ENCODE measurements around the gene GXYLT1.
"Not testable (repeated sequence)": the region's sequence is repeated elsewhere in the genome, so short reads cannot be mapped to it uniquely, and the experiment has no call there.

GXYLT1 gene

GRCh38 chr12:42097971-42098370 lies 46.7 kb downstream of the GXYLT1 start:
- DNase-seq (ENCODE audit: low read depth), result no peak

GRCh38 chr12:42094277-42094676 lies 50.4 kb downstream of the GXYLT1 start:
- DNase-seq (ENCODE audit: low read depth), result no peak

GRCh38 chr12:42091769-42092168 lies 52.9 kb downstream of the GXYLT1 start:
- DNase-seq (ENCODE audit: low read depth), result no peak

DNA sequence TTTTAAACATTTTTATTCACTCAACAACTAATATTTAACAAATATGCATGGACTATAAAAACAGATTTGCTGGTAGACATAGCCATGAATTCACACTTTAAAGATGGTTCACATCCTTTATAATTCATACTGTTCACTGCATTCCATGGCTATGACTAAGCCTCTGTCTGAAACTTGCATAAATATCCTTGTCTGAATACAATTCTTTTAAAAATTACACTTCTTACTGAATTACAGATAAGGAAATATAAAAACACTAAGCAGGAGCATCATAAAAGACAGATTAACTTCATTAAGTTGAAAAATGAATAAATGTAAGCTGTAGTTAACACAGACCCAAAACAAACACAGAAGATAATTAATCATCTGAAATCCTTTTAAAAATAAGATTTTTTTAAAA lies 53.8 kb downstream of the GXYLT1 start:
- no peak for DNase-seq (ENCODE audit: low read depth)

- no peak for DNase-seq (ENCODE audit: low read depth)
Observed at GRCh38 chr12:42086031-42086430, 58.6 kb downstream of the GXYLT1 start.

- no peak for DNase-seq (ENCODE audit: low read depth)
Observed at GRCh38 chr12:42085594-42085993, 59.1 kb downstream of the GXYLT1 start.

DNA sequence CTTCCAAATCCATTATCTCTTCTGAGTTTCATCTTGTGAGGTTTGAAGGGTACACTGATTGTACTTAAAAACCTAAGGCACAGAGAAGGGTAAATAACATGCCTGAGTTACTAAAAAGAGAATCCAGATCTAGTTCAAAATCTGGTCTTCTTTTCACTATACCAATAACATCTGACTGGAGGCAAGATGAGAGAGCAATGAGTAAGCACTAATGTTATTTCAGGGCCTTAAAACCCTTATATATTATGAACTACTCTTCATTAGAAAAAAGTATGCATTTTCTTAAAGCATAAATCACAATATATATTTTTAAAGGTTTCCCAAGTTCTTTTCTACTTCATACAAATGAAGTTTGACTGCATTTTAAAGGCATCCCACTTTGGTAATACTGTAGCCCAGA lies 60.2 kb downstream of the GXYLT1 start:
- no peak for DNase-seq (ENCODE audit: low read depth)

DNA sequence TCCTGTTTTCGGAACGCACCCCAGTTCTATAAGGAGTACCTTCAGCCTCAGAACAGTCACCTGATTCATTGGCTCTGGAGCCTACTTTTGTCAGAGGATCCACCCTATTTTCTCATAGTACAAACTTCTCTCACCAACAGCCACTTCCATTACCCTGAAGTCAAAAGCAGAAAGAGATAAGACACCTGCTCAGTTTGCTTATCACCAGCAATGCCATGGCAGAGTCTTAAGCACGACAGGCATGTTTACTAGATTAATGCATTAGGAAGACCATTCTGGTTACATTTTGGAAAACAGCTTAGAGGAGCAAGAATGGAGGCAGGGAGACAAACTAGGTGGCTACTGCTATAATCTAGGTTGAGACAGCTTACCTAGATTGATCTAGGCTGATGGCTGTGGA lies 67.7 kb downstream of the GXYLT1 start:
- DNase-seq (ENCODE audit: low read depth), result no peak

GRCh38 chr12:42070036-42070435 lies 74.6 kb downstream of the GXYLT1 start:
- no peak for DNase-seq (ENCODE audit: low read depth)

DNA sequence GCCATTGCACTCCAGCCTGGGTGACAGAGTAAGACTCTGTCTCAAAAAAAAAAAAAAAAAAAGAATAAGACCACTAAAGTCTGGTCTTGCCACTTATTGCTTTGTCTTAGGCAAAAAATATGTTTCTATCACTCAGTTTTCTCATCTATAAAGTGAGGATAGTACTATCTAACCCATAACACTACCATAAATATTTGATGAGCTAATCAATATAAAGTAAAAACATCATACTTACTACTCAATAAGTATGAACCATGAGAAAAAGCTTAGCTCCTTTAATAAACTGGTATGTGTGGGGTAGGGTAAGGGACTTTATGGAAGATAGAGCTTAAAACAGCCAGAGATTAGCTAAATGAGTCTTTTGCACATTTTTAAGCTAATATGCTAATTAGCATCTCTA lies 85.5 kb downstream of the GXYLT1 start:
- DNase-seq (ENCODE audit: low read depth), result no peak

- DNase-seq (ENCODE audit: low read depth), result no peak
Observed at GRCh38 chr12:42056130-42056529, 88.5 kb downstream of the GXYLT1 start.

DNA sequence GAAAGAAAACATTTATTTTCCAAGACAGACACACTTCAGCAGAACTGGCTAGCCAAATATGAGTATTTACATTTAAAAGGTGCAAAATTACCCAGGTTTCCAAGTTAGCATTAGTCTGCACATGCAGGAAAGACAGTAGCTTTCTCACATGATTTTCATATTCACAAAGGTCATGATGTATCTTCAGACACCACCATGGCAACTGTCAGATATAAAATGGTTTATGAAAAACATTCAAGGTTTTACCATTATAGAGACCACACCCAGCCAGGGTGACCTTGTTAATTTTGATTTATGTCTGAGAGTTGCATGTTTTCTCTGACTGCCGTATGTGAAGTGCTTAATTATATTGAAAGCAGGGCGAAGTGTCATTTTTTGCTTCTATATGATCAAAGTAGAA lies 91.2 kb downstream of the GXYLT1 start:
- DNase-seq (ENCODE audit: low read depth), result no peak

- not testable (repeated sequence) for DNase-seq (ENCODE audit: low read depth)
Observed at GRCh38 chr12:42048980-42049379, 95.7 kb downstream of the GXYLT1 start.

DNA sequence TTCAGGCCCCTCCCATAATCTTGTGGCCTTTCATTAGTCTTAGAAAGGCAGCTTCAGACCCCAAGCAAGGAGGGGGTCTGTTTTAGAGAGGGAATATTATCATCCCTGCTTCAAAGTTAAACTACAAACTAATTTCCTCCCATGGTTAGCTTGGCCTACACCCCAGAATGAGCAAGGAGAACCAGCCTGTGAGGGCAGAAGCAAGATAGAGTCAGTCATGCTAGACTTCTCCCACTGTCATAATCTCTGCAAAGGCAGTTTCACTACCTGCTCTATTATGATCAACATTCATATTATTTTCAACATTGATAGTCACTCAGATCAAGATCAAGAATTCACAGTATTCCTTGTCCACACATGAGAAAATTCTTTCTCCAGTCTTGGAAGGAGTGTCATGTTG lies 105.1 kb downstream of the GXYLT1 start:
- DNase-seq (ENCODE audit: low read depth), result no peak

DNA sequence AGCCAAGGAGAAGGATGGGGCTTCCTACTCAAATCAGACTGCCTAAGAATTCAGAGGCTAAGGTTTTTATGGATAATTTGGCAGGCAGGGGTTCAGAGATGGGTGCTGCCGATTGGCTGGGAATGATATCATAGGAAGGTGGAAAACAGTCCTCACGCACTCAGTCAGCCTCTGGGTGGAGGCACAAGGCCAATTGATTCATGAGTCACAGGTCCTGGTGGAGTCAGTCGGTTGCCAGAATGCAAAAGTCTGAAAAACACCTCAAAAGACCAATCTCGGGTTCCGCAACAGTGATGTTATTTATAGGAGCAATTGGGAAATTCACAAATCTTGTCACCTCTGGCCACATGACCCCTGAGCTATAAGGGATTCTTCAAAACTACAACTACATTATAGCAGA lies 105.5 kb downstream of the GXYLT1 start:
- DNase-seq (ENCODE audit: low read depth), result peak; percentile 70

DNA sequence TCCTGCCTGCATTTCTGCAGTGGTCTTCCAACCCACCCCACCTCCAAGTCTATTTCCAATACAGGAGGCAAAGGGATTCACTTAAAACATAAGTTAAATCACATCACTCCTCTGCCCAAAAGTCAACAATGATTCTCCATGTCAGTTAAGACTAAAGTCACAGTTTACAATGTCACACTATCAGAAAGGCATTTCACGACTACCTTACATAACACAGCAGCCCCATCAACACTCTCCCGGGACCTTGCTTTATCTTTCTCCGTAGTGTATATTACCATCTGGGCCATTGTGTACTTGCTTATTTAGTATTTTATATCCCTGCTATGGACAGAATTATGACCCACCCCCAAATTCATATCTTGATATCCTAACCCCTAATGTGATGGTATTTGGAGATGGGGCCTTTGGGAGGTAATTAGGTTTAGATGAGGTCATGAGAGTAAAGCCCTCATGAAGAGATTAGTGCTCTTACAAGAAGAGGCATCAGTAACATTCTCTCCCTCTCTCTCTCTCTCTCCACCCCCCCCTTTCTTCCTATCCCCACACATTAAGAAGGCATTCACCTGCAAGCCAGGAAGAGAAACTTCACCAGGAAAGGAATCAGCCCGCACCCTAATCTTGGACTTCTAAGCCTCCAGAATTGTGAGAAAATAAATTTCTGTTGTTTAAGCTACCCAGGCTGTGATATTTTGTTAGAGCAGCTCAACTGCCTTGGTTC lies 112.7 kb downstream of the GXYLT1 start:
- DNase-seq (ENCODE audit: low read depth), result no peak

Data from stromal cell of bone marrow (primary cell).